Esophagus squamous epithelium (tissue), 5 donors: Measurements from ENCODE around the gene XRRA1. TPM values are rescaled to one million over a fixed set of nuclear protein-coding genes. Genes with fewer than 3 reads are reported as not detected.

Source experiments
- DNase-seq: peaks from one replicate; lab custom pipeline; 2025; lab: John Stamatoyannopoulos, UW
- H3K27ac ChIP-seq, 4 donors: fragments of 200-600 bp; sonication (generic); one replicate each; pipeline ENCODE4 v1.5.1; 2016 to 2019; ENCODE audit warnings: mild to moderate bottlenecking in 1 of 4
- H3K27me3 ChIP-seq, 4 donors: fragments of 200-600 bp; sonication (generic); 1 replicate in 3 of 4; 2 replicates in 1 of 4; pipeline versions ENCODE4 v1.5.1 to v1.6.0; 2017 to 2021; ENCODE audit warnings: antibody characterized with exemption in 1 of 4
- H3K36me3 ChIP-seq, 3 donors: fragments of 200-600 bp; sonication (generic); one replicate each; pipeline ENCODE4 v1.5.1; 2016 to 2019
- H3K4me1 ChIP-seq, 3 donors: fragments of 200-600 bp; sonication (generic); one replicate each; pipeline ENCODE4 v1.5.1; 2017 to 2019
- H3K4me3 ChIP-seq, 4 donors: fragments of 200-600 bp; sonication (generic); 1 replicate in 3 of 4; 2 replicates in 1 of 4; pipeline ENCODE4 v1.5.1; 2016 to 2019; ENCODE audit warnings: mild to moderate bottlenecking in 2 of 4, moderate library complexity in 1 of 4
- H3K9me3 ChIP-seq, 3 donors: fragments of 200-600 bp; sonication (generic); one replicate each; pipeline ENCODE4 v1.5.1; 2016 to 2019
- POLR2A ChIP-seq, 4 donors: fragments of 450-650 bp; IDR thresholded peaks; one replicate each; pipeline ENCODE4 v1.6.1; 2017; ENCODE audit warnings: antibody characterized with exemption in 4 of 4, mild to moderate bottlenecking in 4 of 4, moderate library complexity in 3 of 4
- WGBS, 2 donors: methylation state at CpG; one replicate each; pipeline ENCODE4 v1.1.5; 2018; 5-methylcytosine and 5-hydroxymethylcytosine counted together
- intact Hi-C: fragments of 100-400 bp; cut with DNase I; formaldehyde crosslinking; loops from one replicate; pipeline ENCODE4 v1.15.0; 2022
- total RNA-seq, 4 donors: library from RNA; depleted of rRNA; stranded (reverse); fragments of >200 nt; gene quantifications; one replicate each; pipeline ENCODE4 v1.1.0, GENCODE V29; 2016
- TF ChIP-seq, protein P1 (sequence below), 6 experiments: fragments of 450-650 bp in 4 of 6; fragments of 200-600 bp in 2 of 6; sonication (generic) in 2 of 6; IDR thresholded peaks; one replicate each; pipeline ENCODE4 v1.5.1; 2016 to 2019; ENCODE audit warnings: antibody characterized with exemption in 6 of 6, mild to moderate bottlenecking in 4 of 6, moderate library complexity in 4 of 6
- donor health status: DM: yes; HTN: yes; CAD: no.

Gene XRRA1
- total RNA-seq, 4 donors from 2014 or later = 0.45 to 19.5 (median 9.1) TPM

DNA sequence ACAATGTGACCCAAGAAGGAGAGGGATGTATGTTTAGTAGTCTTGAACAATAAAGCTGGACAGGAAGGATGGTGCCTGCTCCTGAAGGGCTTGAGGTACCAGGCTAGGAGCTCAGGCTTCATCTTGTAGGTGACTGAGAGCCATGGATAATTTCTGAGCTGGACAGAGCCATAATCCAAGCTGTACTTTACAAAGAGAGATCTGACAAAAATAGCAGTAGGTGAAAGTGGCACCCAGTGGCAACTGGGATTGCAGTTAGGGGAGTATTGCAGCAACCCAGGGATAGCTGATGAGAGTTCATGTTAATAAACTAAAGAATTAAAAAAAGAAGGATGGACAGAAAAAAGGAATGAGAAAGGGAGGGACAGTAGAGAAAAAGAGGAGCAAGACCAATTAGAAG lies 7.4 kb downstream of the XRRA1 start:
- Histone ChIP-seq H3K27ac (no peak overlapping the region), H3K4me3 (no peak overlapping the region), H3K4me1 (peaks cover 0 to 20% (median 3%) of the 10 kb centered on the region in 3 donors), H3K36me3 (peaks cover 0 to 62% (median 0%) of the 10 kb centered on the region in 3 donors), H3K9me3 (no peaks in the 10 kb centered on the region), H3K27me3 (peaks cover 0 to 4% (median 0%) of the 10 kb centered on the region in 4 donors)
- no peak for DNase-seq
- TF ChIP-seq, protein P1, sequence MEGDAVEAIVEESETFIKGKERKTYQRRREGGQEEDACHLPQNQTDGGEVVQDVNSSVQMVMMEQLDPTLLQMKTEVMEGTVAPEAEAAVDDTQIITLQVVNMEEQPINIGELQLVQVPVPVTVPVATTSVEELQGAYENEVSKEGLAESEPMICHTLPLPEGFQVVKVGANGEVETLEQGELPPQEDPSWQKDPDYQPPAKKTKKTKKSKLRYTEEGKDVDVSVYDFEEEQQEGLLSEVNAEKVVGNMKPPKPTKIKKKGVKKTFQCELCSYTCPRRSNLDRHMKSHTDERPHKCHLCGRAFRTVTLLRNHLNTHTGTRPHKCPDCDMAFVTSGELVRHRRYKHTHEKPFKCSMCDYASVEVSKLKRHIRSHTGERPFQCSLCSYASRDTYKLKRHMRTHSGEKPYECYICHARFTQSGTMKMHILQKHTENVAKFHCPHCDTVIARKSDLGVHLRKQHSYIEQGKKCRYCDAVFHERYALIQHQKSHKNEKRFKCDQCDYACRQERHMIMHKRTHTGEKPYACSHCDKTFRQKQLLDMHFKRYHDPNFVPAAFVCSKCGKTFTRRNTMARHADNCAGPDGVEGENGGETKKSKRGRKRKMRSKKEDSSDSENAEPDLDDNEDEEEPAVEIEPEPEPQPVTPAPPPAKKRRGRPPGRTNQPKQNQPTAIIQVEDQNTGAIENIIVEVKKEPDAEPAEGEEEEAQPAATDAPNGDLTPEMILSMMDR (IDR thresholded peaks at IDR 0.05) = no peak
- TF ChIP-seq POLR2A (IDR thresholded peaks at IDR 0.05) = no peak
- intact Hi-C loops = no loop called here

DNA sequence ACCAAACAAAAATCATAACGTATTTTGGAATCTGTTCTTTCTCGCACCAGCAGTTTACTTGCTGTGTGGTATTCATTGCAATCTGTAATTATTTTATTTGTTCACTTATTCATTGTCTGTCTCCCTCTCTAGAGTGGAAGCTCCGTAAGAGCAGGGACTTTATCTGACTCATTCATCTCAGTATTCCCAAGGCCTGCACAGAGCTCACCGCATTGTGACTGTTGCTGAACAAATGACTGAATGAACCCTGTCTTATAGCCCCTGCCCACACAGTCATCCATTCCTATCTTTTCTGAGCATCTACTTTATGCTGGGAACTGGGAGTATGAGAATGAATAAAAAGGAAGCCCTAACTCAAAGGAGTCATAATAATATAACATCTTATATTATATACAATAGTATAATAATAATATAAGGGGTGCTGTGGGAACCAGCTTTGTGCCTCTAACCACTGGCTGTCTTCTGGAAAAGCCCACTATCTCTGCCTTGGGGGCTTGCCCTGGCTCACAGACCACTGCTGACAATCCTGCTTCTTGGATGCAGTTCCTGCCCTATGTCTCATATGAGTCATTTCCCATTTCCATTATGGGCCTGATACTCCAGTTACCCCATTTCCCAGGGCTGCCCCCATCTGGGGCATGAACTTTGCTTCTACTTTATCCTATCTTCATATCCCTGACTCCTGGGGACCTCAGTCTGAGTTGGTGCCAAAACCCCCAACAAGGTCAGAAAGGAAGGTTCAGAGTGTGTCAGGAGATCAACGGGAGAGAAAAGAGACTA lies 11.0 kb downstream of the XRRA1 start:
- Histone ChIP-seq H3K4me3 (no peak overlapping the region), H3K9me3 (no peaks in the 10 kb centered on the region), H3K27ac (no peak overlapping the region), H3K27me3 (peaks cover 0 to 4% (median 0%) of the 10 kb centered on the region in 4 donors), H3K36me3 (peaks cover 0 to 90% (median 0%) of the 10 kb centered on the region in 3 donors), H3K4me1 (peaks cover 0 to 7% (median 3%) of the 10 kb centered on the region in 3 donors)
- WGBS, 2 donors = 86% methylated on average over 5 of the region's 5 CpGs
- no peak for DNase-seq
- TF ChIP-seq, protein P1 (IDR thresholded peaks at IDR 0.05) = no peak
- TF ChIP-seq POLR2A (IDR thresholded peaks at IDR 0.05) = no peak
- intact Hi-C loops = no loop called here

DNA sequence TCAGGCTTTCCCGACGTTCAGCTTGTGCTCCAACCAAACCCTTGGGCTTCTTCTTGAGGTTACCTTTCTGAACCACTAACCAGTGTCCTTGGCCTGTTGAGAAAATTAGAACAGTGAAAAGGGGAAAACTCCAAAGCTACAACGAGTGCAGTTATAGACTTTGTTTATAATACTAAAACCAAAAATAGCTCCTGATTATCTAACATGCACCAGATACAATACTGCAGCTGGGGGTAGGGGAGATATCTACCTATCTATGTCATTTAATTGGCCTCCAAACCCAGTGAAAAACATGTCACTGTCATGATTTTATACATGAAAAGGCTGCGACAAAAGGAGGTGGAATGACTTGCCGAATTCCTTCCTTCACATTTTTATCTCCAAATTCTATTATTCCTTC lies 11.9 kb downstream of the XRRA1 start:
- Histone ChIP-seq H3K4me3 (no peak overlapping the region), H3K9me3 (no peaks in the 10 kb centered on the region), H3K27me3 (peaks cover 0 to 4% (median 0%) of the 10 kb centered on the region in 4 donors), H3K27ac (no peak overlapping the region), H3K36me3 (peaks cover 0 to 92% (median 0%) of the 10 kb centered on the region in 3 donors), H3K4me1 (no peaks in the 10 kb centered on the region)
- WGBS, 2 donors = 81 to 84% methylated on average over 5 of the region's 5 CpGs
- no peak for DNase-seq
- TF ChIP-seq, protein P1 (IDR thresholded peaks at IDR 0.05) = no peak
- no peak for TF ChIP-seq POLR2A (IDR thresholded peaks at IDR 0.05)
- intact Hi-C loops = no loop called here

DNA sequence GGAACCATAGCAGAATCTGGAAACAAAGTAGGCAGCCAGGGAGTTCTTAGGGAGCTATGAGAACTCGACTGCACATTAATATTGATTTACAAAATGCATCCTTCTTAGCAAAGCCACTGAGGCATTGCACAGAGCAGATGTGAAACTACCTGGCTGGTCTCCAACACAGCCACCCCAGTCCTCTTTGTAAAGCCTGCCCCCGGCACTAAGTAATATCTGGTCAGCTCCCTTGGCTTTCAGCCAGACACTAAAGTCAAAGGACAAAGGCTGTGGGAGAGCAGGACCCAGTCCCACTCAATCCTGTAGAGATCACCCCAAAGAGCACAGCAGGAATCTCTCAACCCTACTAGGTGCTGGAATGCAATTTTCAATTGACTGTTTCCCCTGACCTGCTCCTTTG lies 12.8 kb downstream of the XRRA1 start:
- intact Hi-C loops = no loop called here

DNA sequence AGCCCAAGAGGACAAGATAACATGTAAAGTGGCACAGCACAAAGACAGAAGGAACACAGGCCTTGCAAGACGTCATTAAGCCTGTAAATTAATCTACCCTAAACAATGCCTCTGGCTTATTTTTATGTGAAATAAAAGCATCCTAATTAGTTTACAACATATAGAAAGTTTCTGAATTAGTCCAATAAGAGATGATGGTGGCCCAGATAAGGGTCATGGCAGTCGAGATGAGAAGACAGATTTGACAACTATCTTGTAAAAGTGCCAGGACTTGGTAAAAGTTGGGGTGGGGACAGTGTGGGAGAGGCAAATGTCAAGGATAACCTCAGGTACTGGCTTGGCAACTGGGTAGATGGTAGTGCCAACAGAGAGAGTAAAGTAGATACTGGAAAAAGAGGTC lies 13.6 kb downstream of the XRRA1 start:
- 84 to 86% methylated on average over 2 of the region's 2 CpGs for WGBS, 2 donors
- no peaks in the 10 kb centered on the region for H3K4me1 ChIP-seq
- intact Hi-C loops = no loop called here
- H3K27ac ChIP-seq = no peak overlapping the region
- TF ChIP-seq, protein P1 (IDR thresholded peaks at IDR 0.05) = no peak
- no peak for TF ChIP-seq POLR2A (IDR thresholded peaks at IDR 0.05)
- no peaks in the 10 kb centered on the region for H3K9me3 ChIP-seq
- H3K4me3 ChIP-seq = no peak overlapping the region
- no peak for DNase-seq
- H3K36me3 ChIP-seq = peaks cover 0 to 90% (median 0%) of the 10 kb centered on the region in 3 donors
- no peaks in the 10 kb centered on the region for H3K27me3 ChIP-seq

More for the DNA sequence above, 12.8 kb downstream of the XRRA1 start:
- Histone ChIP-seq H3K4me3 (no peak overlapping the region), H3K27me3 (peaks cover 0 to 4% (median 0%) of the 10 kb centered on the region in 4 donors), H3K36me3 (peaks cover 0 to 91% (median 0%) of the 10 kb centered on the region in 3 donors), H3K9me3 (no peaks in the 10 kb centered on the region), H3K27ac (no peak overlapping the region), H3K4me1 (no peaks in the 10 kb centered on the region)
- WGBS, 2 donors = 47 to 88% methylated on average over 2 of the region's 2 CpGs
- DNase-seq = no peak
- TF ChIP-seq, protein P1 (IDR thresholded peaks at IDR 0.05) = no peak
- no peak for TF ChIP-seq POLR2A (IDR thresholded peaks at IDR 0.05)
